Measurements from ENCODE around the gene VPS41.

Gene VPS41

GRCh38 chr7:38817526-38817925 lies 91.5 kb downstream of the VPS41 start:
- DNase-seq (ENCODE audit: low read depth in 1 of 2, low spot score in 1 of 2), result no peak

- DNase-seq (ENCODE audit: low read depth in 1 of 2, low spot score in 1 of 2), result no peak
Measured at GRCh38 chr7:38813768-38814167, 95.2 kb downstream of the VPS41 start.

GRCh38 chr7:38806912-38807311 lies 102.1 kb downstream of the VPS41 start:
- no peak for DNase-seq (ENCODE audit: low read depth in 1 of 2, low spot score in 1 of 2)

GRCh38 chr7:38801786-38802185 lies 107.2 kb downstream of the VPS41 start:
- no peak for DNase-seq (ENCODE audit: low read depth in 1 of 2, low spot score in 1 of 2)

GRCh38 chr7:38798552-38799267 lies 110.3 kb downstream of the VPS41 start:
- DNase-seq (ENCODE audit: low read depth in 1 of 2, low spot score in 1 of 2), result no peak

GRCh38 chr7:38796626-38797501 lies 112.1 kb downstream of the VPS41 start:
- peak in 1 of 2 donors; percentile 3 for DNase-seq (ENCODE audit: low read depth in 1 of 2, low spot score in 1 of 2)

- DNase-seq (ENCODE audit: low read depth in 1 of 2, low spot score in 1 of 2), result no peak
Measured at GRCh38 chr7:38795593-38795992, 113.4 kb downstream of the VPS41 start.

GRCh38 chr7:38781991-38782390 lies 127.0 kb downstream of the VPS41 start:
- DNase-seq (ENCODE audit: low read depth in 1 of 2, low spot score in 1 of 2), result no peak

GRCh38 chr7:38777609-38778008 lies 131.4 kb downstream of the VPS41 start:
- DNase-seq (ENCODE audit: low read depth in 1 of 2, low spot score in 1 of 2), result no peak

- DNase-seq (ENCODE audit: low read depth in 1 of 2, low spot score in 1 of 2), result no peak
Measured at GRCh38 chr7:38775506-38776175, 133.3 kb downstream of the VPS41 start.

- no peak for DNase-seq (ENCODE audit: low read depth in 1 of 2, low spot score in 1 of 2)
Measured at GRCh38 chr7:38773430-38773829, 135.6 kb downstream of the VPS41 start.

- DNase-seq (ENCODE audit: low read depth in 1 of 2, low spot score in 1 of 2), result no peak
Measured at GRCh38 chr7:38760226-38760625, 148.8 kb downstream of the VPS41 start.

GRCh38 chr7:38759028-38759427 lies 150.0 kb downstream of the VPS41 start:
- no peak for DNase-seq (ENCODE audit: low read depth in 1 of 2, low spot score in 1 of 2)

GRCh38 chr7:38757931-38758330 lies 151.1 kb downstream of the VPS41 start:
- DNase-seq (ENCODE audit: low read depth in 1 of 2, low spot score in 1 of 2), result no peak

- no peak for DNase-seq (ENCODE audit: low read depth in 1 of 2, low spot score in 1 of 2)
Measured at GRCh38 chr7:38756521-38756920, 152.5 kb downstream of the VPS41 start.

GRCh38 chr7:38753347-38753746 lies 155.6 kb downstream of the VPS41 start:
- DNase-seq (ENCODE audit: low read depth in 1 of 2, low spot score in 1 of 2), result no peak

- no peak for DNase-seq (ENCODE audit: low read depth in 1 of 2, low spot score in 1 of 2)
Measured at GRCh38 chr7:38751416-38751815, 157.6 kb downstream of the VPS41 start.

GRCh38 chr7:38748056-38748610 lies 160.9 kb downstream of the VPS41 start:
- DNase-seq (ENCODE audit: low read depth in 1 of 2, low spot score in 1 of 2), result no peak

- no peak for DNase-seq (ENCODE audit: low read depth in 1 of 2, low spot score in 1 of 2)
Measured at GRCh38 chr7:38746438-38746837, 162.6 kb downstream of the VPS41 start.

- no peak for DNase-seq (ENCODE audit: low read depth in 1 of 2, low spot score in 1 of 2)
Measured at GRCh38 chr7:38744746-38745145, 164.2 kb downstream of the VPS41 start.

GRCh38 chr7:38743899-38744298 lies 165.1 kb downstream of the VPS41 start:
- no peak for DNase-seq (ENCODE audit: low read depth in 1 of 2, low spot score in 1 of 2)

- no peak for DNase-seq (ENCODE audit: low read depth in 1 of 2, low spot score in 1 of 2)
Measured at GRCh38 chr7:38740041-38740440, 168.9 kb downstream of the VPS41 start.

Measured in stimulated activated CD4-positive, alpha-beta T cell treated with anti-CD3 and anti-CD28 coated beads, Interleukin-15, amount 100 ng/mL, for 1 hour (primary cell).